Stimulated activated CD8-positive, alpha-beta memory T cell treated with anti-CD3 and anti-CD28 coated beads, Interleukin-7, amount 100 ng/mL, for 48 hours (primary cell): ENCODE data around the gene GPRIN2.

ENCODE experiments used
- DNase-seq, 2 donors: peaks; one replicate each; pipeline ENCODE4 v3.0.0-alpha.2; 2020; ENCODE audit warnings: low read depth in 1 of 2; ENCODE audit errors: extremely low read depth in 1 of 2

Gene GPRIN2

GRCh38 chr10:46550076-46550790 lies 6.2 kb downstream of the GPRIN2 start:
- no peak for DNase-seq

- DNase-seq: no peak
Observed at GRCh38 chr10:46549171-46550075, 7.0 kb downstream of the GPRIN2 start.

GRCh38 chr10:46548498-46549090 lies 7.9 kb downstream of the GPRIN2 start:
- no peak for DNase-seq

GRCh38 chr10:46547541-46548497 lies 8.6 kb downstream of the GPRIN2 start:
- no peak for DNase-seq

- DNase-seq: no peak
Observed at GRCh38 chr10:46546591-46547540, 9.6 kb downstream of the GPRIN2 start.

GRCh38 chr10:46545861-46546590 lies 10.4 kb downstream of the GPRIN2 start:
- no peak for DNase-seq

GRCh38 chr10:46544989-46545791 lies 11.3 kb downstream of the GPRIN2 start:
- no peak for DNase-seq

- no peak for DNase-seq
Observed at GRCh38 chr10:46543466-46544377, 12.7 kb downstream of the GPRIN2 start.

- DNase-seq: no peak
Observed at GRCh38 chr10:46542567-46543465, 13.6 kb downstream of the GPRIN2 start.

GRCh38 chr10:46541735-46542566 lies 14.5 kb downstream of the GPRIN2 start:
- DNase-seq: no peak

- no peak for DNase-seq
Observed at GRCh38 chr10:46541017-46541661, 15.3 kb downstream of the GPRIN2 start.

- no peak for DNase-seq
Observed at GRCh38 chr10:46540412-46541016, 15.9 kb downstream of the GPRIN2 start.

- no peak for DNase-seq
Observed at GRCh38 chr10:46539596-46540411, 16.7 kb downstream of the GPRIN2 start.
